ENCODE results near the gene CYTH3.

CYTH3 gene

GRCh38 chr7:6165075-6165474 is 107.3 kb downstream of the CYTH3 start:
- Histone ChIP-seq H3K9me2 (replicated peaks; ENCODE audit: insufficient read depth, low read length) (no peaks in the 10 kb centered on the region), H3K9ac (ENCODE audit: low read length) (no peak overlapping the region), H3K9me3 (ENCODE audit: insufficient read depth, low read length) (no peaks in the 10 kb centered on the region), H3K36me3 (ENCODE audit: low read length) (peaks cover 8% of the 10 kb centered on the region; the same call in 1 of the 2 replicates), H3K4me2 (ENCODE audit: low read depth, low read length, poor library complexity, severe bottlenecking) (no peak overlapping the region), H4K20me1 (ENCODE audit: low read depth, low read length) (0 out of 2 replicates have a peak, but pooled peaks cover 7% of the 10 kb centered on the region), H3K27ac (ENCODE audit: low read depth, low read length) (no peak overlapping the region), H3K79me2 (ENCODE audit: insufficient read depth, low read length) (no peaks in the 10 kb centered on the region), H3K27me3 (ENCODE audit: low read length) (no peaks in the 10 kb centered on the region), H2AFZ (ENCODE audit: low read depth, low read length, severe bottlenecking) (no peak overlapping the region), H3F3A (ENCODE audit: insufficient read depth) (0 out of 2 replicates have a peak, but pooled peaks cover 9% of the 10 kb centered on the region), H3K4me3 (ENCODE audit: insufficient read depth, low read length, poor library complexity, severe bottlenecking) (no peak overlapping the region)
- TF ChIP-seq, protein P1, sequence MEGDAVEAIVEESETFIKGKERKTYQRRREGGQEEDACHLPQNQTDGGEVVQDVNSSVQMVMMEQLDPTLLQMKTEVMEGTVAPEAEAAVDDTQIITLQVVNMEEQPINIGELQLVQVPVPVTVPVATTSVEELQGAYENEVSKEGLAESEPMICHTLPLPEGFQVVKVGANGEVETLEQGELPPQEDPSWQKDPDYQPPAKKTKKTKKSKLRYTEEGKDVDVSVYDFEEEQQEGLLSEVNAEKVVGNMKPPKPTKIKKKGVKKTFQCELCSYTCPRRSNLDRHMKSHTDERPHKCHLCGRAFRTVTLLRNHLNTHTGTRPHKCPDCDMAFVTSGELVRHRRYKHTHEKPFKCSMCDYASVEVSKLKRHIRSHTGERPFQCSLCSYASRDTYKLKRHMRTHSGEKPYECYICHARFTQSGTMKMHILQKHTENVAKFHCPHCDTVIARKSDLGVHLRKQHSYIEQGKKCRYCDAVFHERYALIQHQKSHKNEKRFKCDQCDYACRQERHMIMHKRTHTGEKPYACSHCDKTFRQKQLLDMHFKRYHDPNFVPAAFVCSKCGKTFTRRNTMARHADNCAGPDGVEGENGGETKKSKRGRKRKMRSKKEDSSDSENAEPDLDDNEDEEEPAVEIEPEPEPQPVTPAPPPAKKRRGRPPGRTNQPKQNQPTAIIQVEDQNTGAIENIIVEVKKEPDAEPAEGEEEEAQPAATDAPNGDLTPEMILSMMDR (IDR thresholded peaks at IDR 0.05; ENCODE audit: insufficient read depth, low read length, poor library complexity, severe bottlenecking): no peak
- TF ChIP-seq EZH2phosphoT487 (conservative IDR thresholded peaks at IDR 0.05; ENCODE audit: low read length): no peak

- no peaks in the 10 kb centered on the region for H3K9me2 ChIP-seq (replicated peaks; ENCODE audit: insufficient read depth, low read length)
- H2AFZ ChIP-seq (ENCODE audit: low read depth, low read length, severe bottlenecking): no peak overlapping the region
- 0 out of 2 replicates have a peak, but pooled peaks cover 9% of the 10 kb centered on the region for H3F3A ChIP-seq (ENCODE audit: insufficient read depth)
- H3K9me3 ChIP-seq (ENCODE audit: insufficient read depth, low read length): no peaks in the 10 kb centered on the region
- TF ChIP-seq, protein P1 (IDR thresholded peaks at IDR 0.05; ENCODE audit: insufficient read depth, low read length, poor library complexity, severe bottlenecking): no peak
- no peak for TF ChIP-seq EZH2phosphoT487 (conservative IDR thresholded peaks at IDR 0.05; ENCODE audit: low read length)
- no peak overlapping the region for H3K4me3 ChIP-seq (ENCODE audit: insufficient read depth, low read length, poor library complexity, severe bottlenecking)
- H3K27me3 ChIP-seq (ENCODE audit: low read length): no peaks in the 10 kb centered on the region
- 0 out of 2 replicates have a peak, but pooled peaks cover 7% of the 10 kb centered on the region for H4K20me1 ChIP-seq (ENCODE audit: low read depth, low read length)
- no peak overlapping the region for H3K9ac ChIP-seq (ENCODE audit: low read length)
- no peak overlapping the region for H3K4me2 ChIP-seq (ENCODE audit: low read depth, low read length, poor library complexity, severe bottlenecking)
- no peak overlapping the region for H3K27ac ChIP-seq (ENCODE audit: low read depth, low read length)
- peaks cover 8% of the 10 kb centered on the region; the same call in 1 of the 2 replicates for H3K36me3 ChIP-seq (ENCODE audit: low read length)
- H3K79me2 ChIP-seq (ENCODE audit: insufficient read depth, low read length): no peaks in the 10 kb centered on the region
Observed at GRCh38 chr7:6164491-6164890, 107.9 kb downstream of the CYTH3 start.

- TF ChIP-seq EZH2phosphoT487 (conservative IDR thresholded peaks at IDR 0.05; ENCODE audit: low read length): no peak
- TF ChIP-seq, protein P1 (IDR thresholded peaks at IDR 0.05; ENCODE audit: insufficient read depth, low read length, poor library complexity, severe bottlenecking): no peak
- Histone ChIP-seq H3K27me3 (ENCODE audit: low read length) (no peaks in the 10 kb centered on the region), H3K79me2 (ENCODE audit: insufficient read depth, low read length) (no peaks in the 10 kb centered on the region), H4K20me1 (ENCODE audit: low read depth, low read length) (0 out of 2 replicates have a peak, but pooled peaks cover 7% of the 10 kb centered on the region), H3K27ac (ENCODE audit: low read depth, low read length) (no peak overlapping the region), H3F3A (ENCODE audit: insufficient read depth) (0 out of 2 replicates have a peak, but pooled peaks cover 9% of the 10 kb centered on the region), H3K36me3 (ENCODE audit: low read length) (peaks cover 8% of the 10 kb centered on the region; the same call in 1 of the 2 replicates), H3K4me3 (ENCODE audit: insufficient read depth, low read length, poor library complexity, severe bottlenecking) (no peak overlapping the region), H2AFZ (ENCODE audit: low read depth, low read length, severe bottlenecking) (no peak overlapping the region), H3K9ac (ENCODE audit: low read length) (no peak overlapping the region), H3K4me2 (ENCODE audit: low read depth, low read length, poor library complexity, severe bottlenecking) (no peak overlapping the region), H3K9me2 (replicated peaks; ENCODE audit: insufficient read depth, low read length) (no peaks in the 10 kb centered on the region), H3K9me3 (ENCODE audit: insufficient read depth, low read length) (no peaks in the 10 kb centered on the region)
Observed at GRCh38 chr7:6164010-6164409, 108.4 kb downstream of the CYTH3 start.

All from SU-DHL-6 (cell line).